Measurements from ENCODE around the gene SLC35F2. TPM values are rescaled to one million over a fixed set of nuclear protein-coding genes. Genes with fewer than 3 reads are reported as not detected.

Gene SLC35F2
- total RNA-seq, 2 experiments from 2014 or later = 18.2 to 20.5 TPM

GRCh38 chr11:107808521-107808920 is 50.1 kb downstream of the SLC35F2 start:
- no peak overlapping the region for H3K4me3 Mint-ChIP-seq
- DNase-seq = no peak
- no peaks in the 10 kb centered on the region for H3K9me3 Mint-ChIP-seq
- H3K36me3 Mint-ChIP-seq (ENCODE audit: low read depth) = peaks cover 36% of the 10 kb centered on the region
- no peak overlapping the region for H3K27ac Mint-ChIP-seq
- H3K27me3 Mint-ChIP-seq (ENCODE audit: low read depth) = no peaks in the 10 kb centered on the region
- no peaks in the 10 kb centered on the region for H3K4me1 Mint-ChIP-seq (ENCODE audit: low read depth)
- CTCF ChIA-PET = no interaction called here
- intact Hi-C loops (cut with micrococcal nuclease) = no loop called here

DNA sequence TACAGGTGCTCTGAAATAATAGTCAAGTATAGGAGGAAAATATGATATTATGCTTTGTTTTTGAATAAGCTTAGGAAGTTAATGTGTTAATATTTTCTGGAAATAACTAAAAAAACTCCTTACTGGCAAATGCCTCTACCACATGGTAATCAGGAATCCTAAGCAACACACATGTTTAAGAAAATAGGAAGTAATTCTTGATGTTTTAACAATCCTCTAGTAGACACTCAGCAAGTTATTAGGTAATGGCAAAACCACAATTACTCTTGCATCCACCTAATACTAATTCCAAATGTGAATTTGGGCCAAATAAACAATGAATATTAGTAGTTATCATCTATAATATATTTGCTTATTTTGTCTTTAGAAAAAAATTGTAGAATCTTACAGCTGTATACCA is 53.6 kb downstream of the SLC35F2 start:
- H3K27ac Mint-ChIP-seq = no peak overlapping the region
- CTCF ChIA-PET = no interaction called here
- peaks cover 48% of the 10 kb centered on the region for H3K36me3 Mint-ChIP-seq (ENCODE audit: low read depth)
- no peaks in the 10 kb centered on the region for H3K4me1 Mint-ChIP-seq (ENCODE audit: low read depth)
- H3K4me3 Mint-ChIP-seq = no peak overlapping the region
- H3K9me3 Mint-ChIP-seq = no peaks in the 10 kb centered on the region
- intact Hi-C loops (cut with micrococcal nuclease) = no loop called here
- DNase-seq = no peak
- no peaks in the 10 kb centered on the region for H3K27me3 Mint-ChIP-seq (ENCODE audit: low read depth)

DNA sequence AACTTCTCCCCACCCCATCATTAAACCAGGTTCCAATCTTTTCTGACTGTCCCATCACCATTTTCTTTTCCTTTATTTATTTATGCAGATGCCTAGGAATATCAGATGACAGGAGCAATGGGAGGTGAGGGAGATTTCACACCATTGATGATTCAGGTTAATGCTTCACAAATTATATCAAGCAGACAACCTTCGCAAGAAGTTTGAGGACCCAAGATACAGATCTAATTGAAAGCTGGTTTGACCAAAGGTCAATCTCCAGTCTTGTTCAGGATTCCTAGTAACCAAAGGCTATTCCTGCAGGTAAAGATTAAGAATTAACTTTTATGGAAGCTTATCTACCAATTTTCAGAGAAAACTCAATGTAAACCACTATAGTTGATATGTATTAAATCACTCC is 54.4 kb downstream of the SLC35F2 start:
- no peak for DNase-seq
- Mint-ChIP-seq H3K27me3 (ENCODE audit: low read depth) (no peaks in the 10 kb centered on the region), H3K27ac (no peak overlapping the region), H3K4me3 (no peak overlapping the region), H3K9me3 (no peaks in the 10 kb centered on the region), H3K4me1 (ENCODE audit: low read depth) (no peaks in the 10 kb centered on the region), H3K36me3 (ENCODE audit: low read depth) (peaks cover 45% of the 10 kb centered on the region)
- CTCF ChIA-PET = no interaction called here
- intact Hi-C loops (cut with micrococcal nuclease) = no loop called here

DNA sequence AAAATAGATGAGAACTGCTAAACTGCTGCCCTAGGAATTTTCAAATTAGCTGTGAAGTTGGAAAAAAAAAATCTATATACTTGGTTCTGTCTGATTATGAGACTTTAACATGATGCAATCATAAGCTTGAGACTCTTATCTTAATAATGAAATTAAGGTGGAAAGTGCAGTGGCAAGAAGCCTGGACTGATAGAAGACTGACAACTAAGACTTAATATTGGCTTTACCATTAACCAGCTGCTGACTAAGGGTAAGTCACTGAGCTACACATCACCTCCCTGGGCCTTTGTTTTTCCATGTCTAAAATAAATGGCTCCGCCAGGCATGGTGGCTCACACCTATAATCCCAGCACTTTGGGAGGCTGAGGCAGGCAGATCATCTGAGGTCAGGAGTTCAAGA is 56.9 kb downstream of the SLC35F2 start:
- Mint-ChIP-seq H3K27ac (no peak overlapping the region), H3K36me3 (ENCODE audit: low read depth) (peaks cover 39% of the 10 kb centered on the region)
- CTCF ChIA-PET = interaction anchor here (0.6 to 0.8 kb wide), 4 partner anchors 18 to 982 kb away, joined by 3 to 7 read pairs (median 4); no protein-coding TSS in a partner anchor

DNA sequence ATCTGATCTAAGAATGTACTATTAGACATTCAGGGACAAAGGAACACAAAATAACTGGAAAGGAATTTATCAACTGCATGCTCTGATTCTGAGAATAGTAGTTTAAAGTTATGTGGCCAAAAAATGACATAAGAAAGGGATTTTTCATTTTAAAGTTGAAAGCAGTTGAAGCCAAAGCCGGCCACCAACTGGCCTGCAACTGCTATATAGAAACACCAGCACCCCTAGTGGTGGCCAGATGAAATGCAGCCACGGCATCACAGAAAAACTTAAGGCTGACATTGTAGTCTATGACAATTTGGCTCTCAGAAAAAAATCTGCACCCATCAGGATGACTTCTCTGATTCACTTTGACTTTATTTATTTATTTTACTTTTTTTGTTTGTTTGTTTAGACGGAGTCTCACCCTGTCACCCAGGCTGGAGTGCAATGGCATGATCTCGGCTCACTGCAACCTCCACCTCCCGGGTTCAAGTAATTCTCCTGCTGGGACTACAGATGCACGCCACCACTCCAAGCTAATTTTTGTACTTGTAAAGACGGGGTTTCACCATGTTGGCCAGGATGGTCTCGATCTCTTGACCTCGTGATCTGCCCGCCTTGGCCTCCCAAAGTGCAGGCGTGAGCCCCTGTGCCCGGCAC is 59.2 kb downstream of the SLC35F2 start:
- Mint-ChIP-seq H3K9me3 (peaks cover 4% of the 10 kb centered on the region), H3K27me3 (ENCODE audit: low read depth) (no peaks in the 10 kb centered on the region), H3K4me1 (ENCODE audit: low read depth) (no peaks in the 10 kb centered on the region), H3K36me3 (ENCODE audit: low read depth) (peaks cover 50% of the 10 kb centered on the region), H3K27ac (no peak overlapping the region), H3K4me3 (no peak overlapping the region)
- peak; percentile 80 for DNase-seq
- CTCF ChIA-PET = interaction anchor here (0.6 to 1.4 kb wide), 6 partner anchors 13 to 1524 kb away, joined by 3 to 5 read pairs (median 3); no protein-coding TSS in a partner anchor
- intact Hi-C loops (cut with micrococcal nuclease) = loop anchor here (1.0 to 5.0 kb wide), 2 partner anchors 59 to 98 kb away; partner anchors contain the start of gene SLC35F2

More for the DNA sequence above, 56.9 kb downstream of the SLC35F2 start:
- Mint-ChIP-seq H3K4me1 (ENCODE audit: low read depth) (no peaks in the 10 kb centered on the region), H3K4me3 (no peak overlapping the region), H3K27me3 (ENCODE audit: low read depth) (no peaks in the 10 kb centered on the region), H3K9me3 (no peaks in the 10 kb centered on the region)
- intact Hi-C loops (cut with micrococcal nuclease) = no loop called here
- no peak for DNase-seq

DNA sequence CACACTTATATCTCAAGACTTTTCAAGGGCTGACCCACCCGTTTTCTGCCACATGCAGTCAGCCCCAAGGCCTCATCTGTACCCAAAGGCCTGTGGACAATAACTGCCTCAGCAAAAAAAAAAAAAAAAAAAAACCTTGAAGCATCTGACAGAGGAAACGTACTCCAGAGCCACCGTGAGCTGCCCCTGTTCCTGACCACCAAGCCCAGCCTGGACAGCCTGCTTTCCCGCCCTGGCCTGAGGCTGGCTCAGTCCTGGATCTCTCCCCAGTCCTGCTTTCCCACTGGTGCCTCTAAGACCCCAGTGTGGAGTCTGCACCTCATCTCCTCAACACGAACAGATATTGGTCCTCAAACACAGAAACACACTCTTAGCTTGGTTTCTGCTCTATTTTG is 66.5 kb downstream of the SLC35F2 start:
- intact Hi-C loops (cut with micrococcal nuclease) = no loop called here
- DNase-seq = no peak
- H3K27me3 Mint-ChIP-seq (ENCODE audit: low read depth) = no peaks in the 10 kb centered on the region
- H3K27ac Mint-ChIP-seq = no peak overlapping the region
- H3K36me3 Mint-ChIP-seq (ENCODE audit: low read depth) = peaks cover 41% of the 10 kb centered on the region
- peaks cover 6% of the 10 kb centered on the region for H3K4me1 Mint-ChIP-seq (ENCODE audit: low read depth)
- CTCF ChIA-PET = no interaction called here
- peaks cover 4% of the 10 kb centered on the region for H3K9me3 Mint-ChIP-seq
- no peak overlapping the region for H3K4me3 Mint-ChIP-seq

GRCh38 chr11:107791343-107792048 is 67.1 kb downstream of the SLC35F2 start:
- Mint-ChIP-seq H3K4me3 (no peak overlapping the region), H3K36me3 (ENCODE audit: low read depth) (peaks cover 40% of the 10 kb centered on the region), H3K27me3 (ENCODE audit: low read depth) (no peaks in the 10 kb centered on the region), H3K9me3 (peaks cover 4% of the 10 kb centered on the region), H3K4me1 (ENCODE audit: low read depth) (peaks cover 6% of the 10 kb centered on the region), H3K27ac (no peak overlapping the region)
- CTCF ChIA-PET = interaction anchor here (1.1 kb wide), 1 partner anchor 12 kb away, joined by 3 read pairs; no protein-coding TSS in a partner anchor
- intact Hi-C loops (cut with micrococcal nuclease) = no loop called here
- no peak for DNase-seq

DNA sequence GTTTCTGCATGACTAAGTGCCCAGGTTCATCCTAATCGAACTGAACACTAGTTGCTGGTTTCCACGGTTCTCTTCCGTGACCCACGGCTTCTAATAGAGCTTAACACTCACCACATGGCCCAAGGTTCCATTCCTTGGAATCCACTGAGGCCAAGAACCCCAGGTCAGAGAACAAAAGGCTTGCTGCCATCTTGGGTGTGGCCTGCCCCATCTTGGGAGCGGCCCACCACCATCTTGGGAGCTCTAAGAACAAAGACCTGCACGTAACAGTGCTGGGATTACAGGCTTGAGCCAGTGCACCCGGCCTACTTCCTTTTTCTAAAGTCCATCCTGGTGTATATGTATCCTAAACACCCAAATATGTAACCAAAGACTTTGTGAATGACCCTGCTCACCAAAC is 68.8 kb downstream of the SLC35F2 start:
- peaks cover 9% of the 10 kb centered on the region for H3K4me1 Mint-ChIP-seq (ENCODE audit: low read depth)
- H3K36me3 Mint-ChIP-seq (ENCODE audit: low read depth) = peaks cover 25% of the 10 kb centered on the region
- H3K4me3 Mint-ChIP-seq = no peak overlapping the region
- no peaks in the 10 kb centered on the region for H3K9me3 Mint-ChIP-seq
- CTCF ChIA-PET = interaction anchor here (1.3 kb wide), 1 partner anchor 13 kb away, joined by 3 read pairs; no protein-coding TSS in a partner anchor
- intact Hi-C loops (cut with micrococcal nuclease) = no loop called here
- H3K27me3 Mint-ChIP-seq (ENCODE audit: low read depth) = no peaks in the 10 kb centered on the region
- DNase-seq = no peak
- no peak overlapping the region for H3K27ac Mint-ChIP-seq

- H3K9me3 Mint-ChIP-seq = no peaks in the 10 kb centered on the region
- CTCF ChIA-PET = no interaction called here
- peaks cover 9% of the 10 kb centered on the region for H3K4me1 Mint-ChIP-seq (ENCODE audit: low read depth)
- intact Hi-C loops (cut with micrococcal nuclease) = no loop called here
- no peak overlapping the region for H3K27ac Mint-ChIP-seq
- no peaks in the 10 kb centered on the region for H3K27me3 Mint-ChIP-seq (ENCODE audit: low read depth)
- H3K4me3 Mint-ChIP-seq = no peak overlapping the region
- peaks cover 12% of the 10 kb centered on the region for H3K36me3 Mint-ChIP-seq (ENCODE audit: low read depth)
- DNase-seq = no peak
Measured at GRCh38 chr11:107787733-107788132, 70.9 kb downstream of the SLC35F2 start.

DNA sequence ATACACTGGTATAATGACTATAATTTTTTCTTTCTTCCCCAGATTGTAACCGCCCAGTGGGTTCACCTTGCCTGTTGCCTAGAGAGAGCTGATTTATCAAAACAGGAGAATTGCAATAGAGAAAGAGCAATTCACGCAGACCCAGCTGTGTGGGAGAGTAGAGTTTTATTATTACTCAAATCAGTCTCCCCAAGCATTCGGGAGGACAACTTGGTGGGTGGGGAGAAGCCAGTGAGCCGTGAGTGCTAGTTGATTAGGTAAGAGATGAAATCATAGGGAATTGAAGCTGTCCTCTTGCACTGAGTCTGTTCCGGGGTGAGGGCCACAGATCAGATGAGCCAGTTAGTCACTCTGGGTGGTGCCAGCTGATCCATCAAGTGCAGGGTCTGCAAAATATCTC is 73.2 kb downstream of the SLC35F2 start:
- intact Hi-C loops (cut with micrococcal nuclease) = no loop called here
- H3K27ac Mint-ChIP-seq = no peak overlapping the region
- CTCF ChIA-PET = interaction anchor here (0.7 to 1.0 kb wide), 2 partner anchors 12 to 14 kb away, joined by 3 to 4 read pairs; no protein-coding TSS in a partner anchor

DNA sequence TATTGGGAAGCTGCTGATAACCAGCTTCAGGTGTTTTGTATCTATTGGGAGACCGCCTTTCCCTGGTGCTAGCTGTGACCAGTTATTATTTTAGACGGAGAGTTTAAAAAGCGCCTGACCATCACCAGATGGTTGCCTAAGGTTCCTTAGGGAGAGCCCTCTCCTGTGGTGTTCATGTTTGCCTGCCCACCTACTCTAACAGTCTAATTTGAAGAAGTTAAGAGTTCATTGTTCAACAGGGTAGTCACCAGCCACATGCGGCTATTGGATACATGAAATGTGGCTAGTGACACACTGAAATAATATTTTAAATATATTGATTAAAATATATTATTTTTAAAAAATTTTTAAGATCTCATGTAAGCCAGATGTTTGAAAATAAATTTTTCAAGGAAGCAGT is 75.5 kb downstream of the SLC35F2 start:
- Mint-ChIP-seq H3K36me3 (ENCODE audit: low read depth) (no peaks in the 10 kb centered on the region), H3K27ac (no peak overlapping the region), H3K4me1 (ENCODE audit: low read depth) (peaks cover 3% of the 10 kb centered on the region), H3K27me3 (ENCODE audit: low read depth) (no peaks in the 10 kb centered on the region), H3K9me3 (no peaks in the 10 kb centered on the region), H3K4me3 (no peak overlapping the region)
- CTCF ChIA-PET = no interaction called here
- DNase-seq = no peak
- intact Hi-C loops (cut with micrococcal nuclease) = no loop called here

More for the DNA sequence above, 73.2 kb downstream of the SLC35F2 start:
- H3K9me3 Mint-ChIP-seq = no peaks in the 10 kb centered on the region
- no peak overlapping the region for H3K4me3 Mint-ChIP-seq
- H3K27me3 Mint-ChIP-seq (ENCODE audit: low read depth) = no peaks in the 10 kb centered on the region
- H3K4me1 Mint-ChIP-seq (ENCODE audit: low read depth) = peaks cover 3% of the 10 kb centered on the region
- peak; percentile 38 for DNase-seq
- H3K36me3 Mint-ChIP-seq (ENCODE audit: low read depth) = peaks cover 3% of the 10 kb centered on the region

- CTCF ChIA-PET = interaction anchor here (0.5 kb wide), 1 partner anchor 108 kb away, joined by 3 read pairs; no protein-coding TSS in a partner anchor
Measured at GRCh38 chr11:107780775-107781174, 77.8 kb downstream of the SLC35F2 start.

More at GRCh38 chr11:107780775-107781174, 77.8 kb downstream of the SLC35F2 start:
- Mint-ChIP-seq H3K27me3 (ENCODE audit: low read depth) (no peaks in the 10 kb centered on the region), H3K9me3 (no peaks in the 10 kb centered on the region), H3K4me1 (ENCODE audit: low read depth) (peaks cover 3% of the 10 kb centered on the region), H3K27ac (no peak overlapping the region), H3K36me3 (ENCODE audit: low read depth) (no peaks in the 10 kb centered on the region), H3K4me3 (no peak overlapping the region)
- intact Hi-C loops (cut with micrococcal nuclease) = no loop called here
- DNase-seq = no peak
